PC-3 (cell line): ENCODE results near the gene FAM118B. TPM values are rescaled to one million over a fixed set of nuclear protein-coding genes. Genes with fewer than 3 reads are reported as not detected.
"Not testable (repeated sequence)": the region's sequence is repeated elsewhere in the genome, so short reads cannot be mapped to it uniquely, and the experiment has no call there.

Experiments used
- ATAC-seq: fragments of 200-7000 bp; cut with Tn5 transposase; 2 replicates; pipeline ENCODE4 v1.9.1; 2020; ENCODE audit warnings: mild to moderate bottlenecking, moderate library complexity
- BruUV-seq: library from RNA; stranded (reverse); fragments of 400-500 nt; replicated peaks from 2 replicates; lab custom pipeline; 2021; lab: Mats Ljungman, UMichigan
- CTCF ChIA-PET: fragments of 300-600 bp; sonication (Branson Sonifier 250); formaldehyde crosslinking; loops from one replicate; lab custom pipeline; 2022; ENCODE audit warnings: antibody characterized with exemption; lab: Charles Lee
- POLR2A ChIA-PET: fragments of 300-600 bp; sonication (Branson Sonifier 250); formaldehyde crosslinking; loops from one replicate; lab custom pipeline; 2022; ENCODE audit warnings: antibody characterized with exemption; ENCODE audit not compliant: unreplicated experiment; lab: Charles Lee
- DNase-seq: peaks from one replicate; pipeline ENCODE4 v3.0.0-alpha.2; 2015
- H2AFZ ChIP-seq: fragments of 300-600 bp; sonication (generic); 2 replicates; pipeline ENCODE4 v1.6.0; 2016; ENCODE audit warnings: antibody characterized with exemption, low read length
- H3F3A ChIP-seq: fragments of 300-600 bp; sonication (generic); one replicate; pipeline ENCODE4 v1.6.0; 2017; ENCODE audit warnings: antibody characterized with exemption, low read length, control low read depth, mild to moderate bottlenecking; ENCODE audit not compliant: unreplicated experiment
- H3K27ac ChIP-seq: fragments of 300-600 bp; sonication (generic); 2 replicates; pipeline ENCODE4 v1.5.1; 2016; ENCODE audit warnings: mild to moderate bottlenecking, low read length
- H3K27me3 ChIP-seq: fragments of 300-600 bp; sonication (generic); 2 replicates; pipeline ENCODE4 v1.6.1; 2016; ENCODE audit warnings: low read length, mixed read lengths
- H3K36me3 ChIP-seq: fragments of 300-600 bp; sonication (generic); 2 replicates; pipeline ENCODE4 v1.6.1; 2016; ENCODE audit warnings: low read depth, mixed run types, low read length, mixed read lengths
- H3K4me1 ChIP-seq: fragments of 300-600 bp; sonication (generic); 2 replicates; pipeline ENCODE4 v1.5.1; 2016; ENCODE audit warnings: low read length; ENCODE audit not compliant: insufficient read depth
- H3K4me2 ChIP-seq: fragments of 300-600 bp; sonication (generic); 2 replicates; pipeline ENCODE4 v1.6.0; 2016; ENCODE audit warnings: low read length
- H3K4me3 ChIP-seq: fragments of 300-600 bp; sonication (generic); 2 replicates; pipeline ENCODE4 v1.5.1; 2016; ENCODE audit warnings: mild to moderate bottlenecking, low read length, mixed read lengths
- H3K79me2 ChIP-seq: fragments of 300-600 bp; sonication (generic); 2 replicates; pipeline ENCODE4 v1.6.1; 2017; ENCODE audit warnings: low read length, mixed read lengths
- H3K9ac ChIP-seq: fragments of 300-600 bp; sonication (generic); 2 replicates; pipeline ENCODE4 v1.6.0; 2016; ENCODE audit warnings: mild to moderate bottlenecking, low read length
- H3K9me2 ChIP-seq: fragments of 300-600 bp; sonication (generic); replicated peaks from 2 replicates; pipeline ENCODE4 v1.6.1; 2016; ENCODE audit warnings: mixed run types, low read length, mixed read lengths
- H3K9me3 ChIP-seq: fragments of 300-600 bp; sonication (generic); 2 replicates; pipeline ENCODE4 v1.6.1; 2016; ENCODE audit warnings: low read length, mixed read lengths
- H4K20me1 ChIP-seq: fragments of 300-600 bp; sonication (generic); 2 replicates; pipeline ENCODE4 v1.6.1; 2016; ENCODE audit warnings: low read length, mixed read lengths
- CTCF ChIP-seq: fragments of 300-600 bp; sonication (generic); conservative IDR thresholded peaks from 2 replicates; pipeline ENCODE4 v1.5.1; 2017; ENCODE audit warnings: antibody characterized with exemption, low read depth, mild to moderate bottlenecking, low read length
- EZH2 ChIP-seq: fragments of 300-600 bp; sonication (generic); IDR thresholded peaks from one replicate; pipeline ENCODE4 v1.6.1; 2017; ENCODE audit warnings: antibody characterized with exemption, mild to moderate bottlenecking, low read length; ENCODE audit not compliant: unreplicated experiment
- EZH2phosphoT487 ChIP-seq: fragments of 300-600 bp; sonication (generic); IDR thresholded peaks from 2 replicates; pipeline ENCODE4 v1.6.1; 2018; ENCODE audit warnings: mild to moderate bottlenecking, antibody characterized with exemption, low read length, borderline replicate concordance
- intact Hi-C: fragments of 100-400 bp; cut with micrococcal nuclease; formaldehyde crosslinking; loops from 2 replicates; pipeline ENCODE4 v1.9.0; 2023
- total RNA-seq: library from RNA; depleted of rRNA; stranded (reverse); fragments of >200 nt; gene quantifications from 2 replicates; pipeline ENCODE4 v1.2.3, GENCODE V29; 2014

The FAM118B gene
- total RNA-seq, 1 experiment from 2014 or later, result 24.3 TPM

- Histone ChIP-seq H3K4me3 (peak overlapping the region; percentile 11; the same call in 1 of the 2 replicates), H3K4me2 (peak overlapping the region; percentile 42), H3K27ac (peak overlapping the region; percentile 68), H3K9me3 (no peaks in the 10 kb centered on the region), H3K9ac (peak overlapping the region; percentile 1), H3K27me3 (no peaks in the 10 kb centered on the region), H3K36me3 (peaks cover 14% of the 10 kb centered on the region), H3K79me2 (peaks cover 36% of the 10 kb centered on the region), H3K9me2 (no peaks in the 10 kb centered on the region), H2AFZ (no peak overlapping the region), H3F3A (no peaks in the 10 kb centered on the region), H4K20me1 (no peaks in the 10 kb centered on the region), H3K4me1 (peaks cover 31% of the 10 kb centered on the region)
- ChIA-PET CTCF (interaction anchor here (1.2 kb wide), 1 partner anchor 172 kb away, joined by 4 read pairs; no protein-coding TSS in a partner anchor), POLR2A (interaction anchor here (0.6 kb wide), 1 partner anchor 40 kb away, joined by 6 read pairs; the partner anchor contains the start of gene SRPRA)
- no peak for ATAC-seq
- peak; percentile 50 for DNase-seq
- intact Hi-C loops, result no loop called here
- no TSS peak for BruUV-seq
- no peak for TF ChIP-seq EZH2phosphoT487
- TF ChIP-seq EZH2, result no peak
- no peak for TF ChIP-seq CTCF
Measured at GRCh38 chr11:126308271-126308671, 96.7 kb downstream of the FAM118B start.

GRCh38 chr11:126308771-126309170 is 97.2 kb downstream of the FAM118B start:
- H3K4me2 ChIP-seq, DNase-seq, H2AFZ ChIP-seq, H4K20me1 ChIP-seq, H3F3A ChIP-seq, intact Hi-C loops, H3K9me3 ChIP-seq, BruUV-seq, H3K27me3 ChIP-seq, H3K4me3 ChIP-seq, POLR2A ChIA-PET, H3K9me2 ChIP-seq, H3K9ac ChIP-seq, ATAC-seq: not testable (repeated sequence)
- CTCF ChIA-PET, result interaction anchor here (1.2 kb wide), 1 partner anchor 172 kb away, joined by 4 read pairs; no protein-coding TSS in a partner anchor
- Histone ChIP-seq H3K27ac (peak overlapping the region; percentile 68), H3K36me3 (peaks cover 14% of the 10 kb centered on the region), H3K79me2 (peaks cover 32% of the 10 kb centered on the region), H3K4me1 (peaks cover 33% of the 10 kb centered on the region)

GRCh38 chr11:126310200-126310991 is 98.8 kb downstream of the FAM118B start:
- no peaks in the 10 kb centered on the region for H3F3A ChIP-seq
- no peaks in the 10 kb centered on the region for H4K20me1 ChIP-seq
- BruUV-seq, result no TSS peak
- peaks cover 25% of the 10 kb centered on the region for H3K79me2 ChIP-seq
- no peak overlapping the region for H3K4me3 ChIP-seq
- no peaks in the 10 kb centered on the region for H3K9me2 ChIP-seq
- DNase-seq (peak; percentile 87), ATAC-seq (peak; percentile 82)
- no peaks in the 10 kb centered on the region for H3K27me3 ChIP-seq
- ChIA-PET CTCF (interaction anchor here (0.5 to 1.6 kb wide), 7 partner anchors 11 to 170 kb away, joined by 3 to 25 read pairs (median 4); no protein-coding TSS in a partner anchor), POLR2A (no interaction called here)
- H3K9ac ChIP-seq, result 0 out of 2 replicates have a peak overlapping the region, but pooled peaks have one; percentile 30
- TF ChIP-seq EZH2, result no peak
- TF ChIP-seq CTCF, result peak; percentile 98
- peak overlapping the region; percentile 23 for H3K27ac ChIP-seq
- H3K4me1 ChIP-seq, result peaks cover 29% of the 10 kb centered on the region
- intact Hi-C loops, result loop anchor here (1.0 to 5.0 kb wide), 7 partner anchors 42 to 1037 kb away; no protein-coding TSS in a partner anchor
- H3K36me3 ChIP-seq, result peaks cover 19% of the 10 kb centered on the region
- H2AFZ ChIP-seq, result no peak overlapping the region
- H3K9me3 ChIP-seq, result no peaks in the 10 kb centered on the region
- H3K4me2 ChIP-seq, result no peak overlapping the region
